SU-DHL-6 (cell line): ENCODE measurements around the gene ZNF747.

Experiments used
- CTCF ChIP-seq: fragments of 200-600 bp; sonication (generic); IDR thresholded peaks from one replicate; pipeline ENCODE4 v1.5.1; 2017; ENCODE audit warnings: antibody characterized with exemption, mild to moderate bottlenecking, low read length, moderate library complexity; ENCODE audit not compliant: insufficient read depth, poor library complexity, severe bottlenecking
- EZH2phosphoT487 ChIP-seq: fragments of 200-600 bp; sonication (generic), shearing (Covaris generic); conservative IDR thresholded peaks from 2 replicates; pipeline ENCODE4 v1.6.1; 2018; ENCODE audit warnings: mild to moderate bottlenecking, antibody characterized with exemption, low read length, moderate library complexity, mixed read lengths

DNA sequence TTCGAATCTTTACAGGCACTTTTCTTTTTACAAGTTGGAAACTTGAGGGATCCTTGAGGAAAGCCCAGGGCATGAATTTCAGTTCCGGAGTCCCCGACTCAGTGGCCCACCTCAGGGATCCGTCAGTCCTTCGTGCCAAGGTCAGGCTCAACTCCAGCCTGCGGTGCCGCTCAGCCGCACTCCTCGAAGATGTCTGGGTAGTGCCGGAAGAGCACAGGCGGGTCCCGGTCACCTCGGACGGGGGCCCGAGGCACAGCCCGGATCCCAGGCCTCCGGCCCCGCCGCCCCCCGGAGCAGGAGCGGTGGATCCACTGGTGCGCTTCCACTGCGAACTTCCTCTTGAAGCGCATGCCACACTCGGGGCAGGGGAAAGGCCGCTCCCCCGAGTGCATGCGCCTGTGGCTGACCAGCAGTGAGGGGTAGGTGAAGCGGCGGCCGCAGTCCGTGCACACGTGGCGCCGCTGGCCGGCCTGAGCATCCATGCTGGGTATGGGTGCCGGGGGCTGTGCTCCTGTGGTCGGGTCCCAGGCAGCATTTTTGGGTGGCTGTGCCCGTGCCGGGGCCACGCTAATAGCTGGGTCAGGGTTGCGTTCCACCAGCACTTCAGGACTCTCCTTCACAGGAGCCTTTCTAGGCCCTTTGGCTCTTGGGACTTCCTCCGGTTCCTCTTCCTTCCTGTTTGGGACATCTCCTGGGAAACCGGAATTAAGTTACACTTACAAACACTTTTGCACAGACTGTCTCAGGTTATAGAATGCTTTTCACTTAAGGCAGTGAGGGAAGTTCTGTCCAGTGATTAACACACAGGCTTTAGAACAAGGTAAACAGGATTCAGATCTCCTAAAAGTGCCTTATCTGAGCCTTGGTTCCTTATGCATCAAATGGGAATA lies 35.3 kb upstream of the ZNF747 start:
- TF ChIP-seq CTCF, result no peak
- TF ChIP-seq EZH2phosphoT487, result no peak
